Tibial nerve (tissue), 4 donors: ENCODE data around the gene TMEM253. TPM values are rescaled to one million over a fixed set of nuclear protein-coding genes. Genes with fewer than 3 reads are reported as not detected.

Experiments
- DNase-seq, 2 donors: peaks; one replicate each; pipeline ENCODE4 v3.0.0-alpha.2; 2019; ENCODE audit warnings: low spot score in 2 of 2
- H3K27ac ChIP-seq, 4 donors: fragments of 200-600 bp; sonication (generic) in 3 of 4; one replicate each; pipeline ENCODE4 v1.5.1; 2017 to 2019; ENCODE audit warnings: mild to moderate bottlenecking in 1 of 4
- H3K27me3 ChIP-seq, 2 donors: fragments of 200-600 bp; sonication (generic) in 1 of 2; one replicate each; pipeline versions ENCODE4 v1.5.1 to v1.6.0; 2017 to 2019
- H3K36me3 ChIP-seq, 3 donors: fragments of 200-600 bp; sonication (generic); one replicate each; pipeline ENCODE4 v1.5.1; 2018 to 2019
- H3K4me1 ChIP-seq, 4 donors: fragments of 200-600 bp; sonication (generic) in 3 of 4; one replicate each; pipeline ENCODE4 v1.5.1; 2017 to 2019
- H3K4me3 ChIP-seq, 4 donors: fragments of 200-600 bp; sonication (generic) in 3 of 4; one replicate each; pipeline ENCODE4 v1.5.1; 2017 to 2019; ENCODE audit warnings: mild to moderate bottlenecking in 1 of 4, moderate library complexity in 1 of 4
- H3K9me3 ChIP-seq, 4 donors: fragments of 200-600 bp; sonication (generic) in 3 of 4; one replicate each; pipeline ENCODE4 v1.5.1; 2017 to 2019
- CTCF ChIP-seq, 5 experiments: fragments of 200-600 bp in 3 of 5; fragments of 450-650 bp in 2 of 5; sonication (generic) in 3 of 5; IDR thresholded peaks; one replicate each; pipeline ENCODE4 v1.5.1; 2016 to 2019; ENCODE audit warnings: antibody characterized with exemption in 5 of 5, mild to moderate bottlenecking in 3 of 5, moderate library complexity in 2 of 5
- EP300 ChIP-seq, 2 donors: sonication (generic); formaldehyde crosslinking; IDR thresholded peaks; one replicate each; pipeline ENCODE4 v1.6.1; 2017; ENCODE audit warnings: antibody characterized with exemption in 2 of 2, mild to moderate bottlenecking in 1 of 2
- POLR2A ChIP-seq, 2 donors: fragments of 450-650 bp; IDR thresholded peaks; one replicate each; pipeline ENCODE4 v1.6.1; 2017; ENCODE audit warnings: antibody characterized with exemption in 2 of 2, mild to moderate bottlenecking in 2 of 2, moderate library complexity in 2 of 2
- WGBS, 2 donors: methylation state at CpG; one replicate each; pipeline ENCODE4 v1.1.5; 2018; 5-methylcytosine and 5-hydroxymethylcytosine counted together
- total RNA-seq, 4 donors: library from RNA; depleted of rRNA; stranded (reverse); fragments of >200 nt; gene quantifications; one replicate each; pipeline ENCODE4 v1.1.0, GENCODE V29; 2016

The TMEM253 gene
- total RNA-seq, 4 donors from 2014 or later = 0.44 to 0.63 TPM; not detected in 2

DNA sequence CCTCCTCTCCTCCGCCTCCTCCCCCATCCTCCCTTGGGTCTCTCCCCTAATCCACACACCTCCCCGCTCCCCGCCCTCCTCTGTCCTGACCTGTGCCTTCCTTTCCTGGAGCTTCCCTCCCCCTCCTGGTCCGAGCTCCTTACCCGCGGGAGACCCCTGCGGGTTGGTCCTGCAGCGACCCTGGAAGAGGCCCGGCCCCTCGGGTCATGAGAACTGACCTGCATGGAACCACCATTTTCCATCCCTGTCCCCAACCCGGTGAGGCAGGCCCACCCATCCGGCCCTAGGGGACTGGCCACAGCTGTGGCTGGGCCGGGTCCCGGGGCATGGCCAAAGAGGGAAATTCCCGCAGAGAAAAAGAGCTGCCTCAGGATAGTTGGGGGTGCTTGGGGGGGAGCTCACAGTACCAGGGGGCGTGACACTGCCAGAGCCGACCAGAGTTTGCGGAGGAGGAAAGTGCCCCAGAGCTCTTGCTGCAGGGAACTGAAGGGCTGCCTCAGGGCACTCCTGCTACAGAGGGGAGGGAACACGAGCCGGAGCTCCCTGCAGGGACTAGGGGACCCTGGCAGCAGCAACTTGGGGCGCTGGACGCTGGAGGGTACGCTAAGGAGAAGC is 30.1 kb upstream of the TMEM253 start:
- Histone ChIP-seq H3K9me3 (no peaks in the 10 kb centered on the region), H3K4me3 (peak overlapping the region; percentile 54 to 88 (median 74)), H3K27ac (peak overlapping the region; percentile 81 to 97 (median 94)), H3K36me3 (peaks cover 0 to 20% (median 0%) of the 10 kb centered on the region in 3 donors), H3K4me1 (peaks cover 0 to 61% (median 34%) of the 10 kb centered on the region in 4 donors), H3K27me3 (no peaks in the 10 kb centered on the region)
- DNase-seq = peak in 1 of 2 donors; percentile 38
- no peak for TF ChIP-seq EP300 (IDR thresholded peaks at IDR 0.05)
- TF ChIP-seq CTCF (IDR thresholded peaks at IDR 0.05) = no peak
- TF ChIP-seq POLR2A (IDR thresholded peaks at IDR 0.05) = no peak
- 0 to 1% methylated on average over 23 of the region's 23 CpGs for WGBS, 2 donors

DNA sequence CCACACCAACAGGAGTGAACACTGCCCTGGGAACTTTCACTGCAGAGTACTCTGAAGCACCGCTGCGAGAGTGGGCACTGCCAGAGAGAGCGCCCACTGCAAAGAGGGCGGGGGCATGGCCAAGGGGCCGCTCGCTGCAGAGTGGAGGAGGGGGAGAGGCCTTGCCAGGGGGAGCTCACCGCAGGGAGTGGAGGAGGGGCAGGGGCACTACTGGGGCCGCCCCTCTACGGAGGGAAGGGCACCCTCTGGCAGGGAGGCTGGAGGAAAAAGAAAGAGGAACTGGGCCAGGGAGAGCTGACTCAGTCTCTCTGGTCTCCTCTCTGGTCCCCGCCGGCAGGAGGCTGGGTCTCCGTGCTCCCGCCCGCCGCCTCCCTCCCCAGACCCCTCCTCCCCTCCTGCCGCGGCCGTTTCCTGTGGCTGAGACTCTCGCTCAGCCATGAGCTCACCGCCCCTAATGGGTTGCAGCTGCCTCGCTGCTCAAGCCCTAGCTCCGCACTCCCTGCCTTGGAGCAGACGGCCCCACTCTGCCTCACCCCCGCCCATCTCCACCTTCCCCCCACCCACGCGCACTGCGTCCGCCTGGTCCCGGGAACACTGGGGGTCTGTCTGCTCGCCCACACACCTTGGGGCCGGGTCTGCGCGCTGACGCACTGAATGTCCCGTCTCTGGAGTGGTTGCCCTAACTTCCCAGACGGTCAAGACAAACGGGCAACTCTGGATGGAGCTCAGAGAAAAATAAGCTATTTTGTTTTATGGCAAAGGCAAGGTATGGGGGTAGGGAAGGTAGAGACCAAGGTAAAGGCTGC is 29.4 kb upstream of the TMEM253 start:
- H3K27me3 ChIP-seq = no peaks in the 10 kb centered on the region
- peak; percentile 70 to 73 for DNase-seq
- no peaks in the 10 kb centered on the region for H3K9me3 ChIP-seq
- H3K27ac ChIP-seq = peak overlapping the region; percentile 81 to 97 (median 94)
- H3K4me1 ChIP-seq = peaks cover 0 to 61% (median 34%) of the 10 kb centered on the region in 4 donors
- WGBS, 2 donors = 1% methylated on average over 36 to 37 of the region's 37 CpGs
- peak overlapping the region; percentile 54 to 88 (median 74) for H3K4me3 ChIP-seq
- peaks cover 0 to 27% (median 0%) of the 10 kb centered on the region in 3 donors for H3K36me3 ChIP-seq
- TF ChIP-seq EP300 (IDR thresholded peaks at IDR 0.05) (peak in 1 of 2 donors; percentile 58), CTCF (IDR thresholded peaks at IDR 0.05) (peak in 2 of 5 experiments; percentile 10 to 11), POLR2A (IDR thresholded peaks at IDR 0.05) (peak in 1 of 2 donors; percentile 23)

GRCh38 chr14:21072031-21072473 is 28.8 kb upstream of the TMEM253 start:
- Histone ChIP-seq H3K4me1 (peaks cover 0 to 61% (median 34%) of the 10 kb centered on the region in 4 donors), H3K27ac (peak overlapping the region; percentile 81 to 97 (median 94)), H3K4me3 (peak overlapping the region; percentile 54 to 88 (median 74)), H3K9me3 (no peaks in the 10 kb centered on the region), H3K27me3 (no peaks in the 10 kb centered on the region), H3K36me3 (peaks cover 0 to 32% (median 0%) of the 10 kb centered on the region in 3 donors)
- peak in 1 of 2 donors; percentile 59 for DNase-seq
- 2 to 15% methylated on average over 4 of the region's 4 CpGs for WGBS, 2 donors
- peak in 1 of 2 donors; percentile 24 for TF ChIP-seq POLR2A (IDR thresholded peaks at IDR 0.05)
- TF ChIP-seq CTCF (IDR thresholded peaks at IDR 0.05) = no peak
- TF ChIP-seq EP300 (IDR thresholded peaks at IDR 0.05) = peak in 1 of 2 donors; percentile 40

DNA sequence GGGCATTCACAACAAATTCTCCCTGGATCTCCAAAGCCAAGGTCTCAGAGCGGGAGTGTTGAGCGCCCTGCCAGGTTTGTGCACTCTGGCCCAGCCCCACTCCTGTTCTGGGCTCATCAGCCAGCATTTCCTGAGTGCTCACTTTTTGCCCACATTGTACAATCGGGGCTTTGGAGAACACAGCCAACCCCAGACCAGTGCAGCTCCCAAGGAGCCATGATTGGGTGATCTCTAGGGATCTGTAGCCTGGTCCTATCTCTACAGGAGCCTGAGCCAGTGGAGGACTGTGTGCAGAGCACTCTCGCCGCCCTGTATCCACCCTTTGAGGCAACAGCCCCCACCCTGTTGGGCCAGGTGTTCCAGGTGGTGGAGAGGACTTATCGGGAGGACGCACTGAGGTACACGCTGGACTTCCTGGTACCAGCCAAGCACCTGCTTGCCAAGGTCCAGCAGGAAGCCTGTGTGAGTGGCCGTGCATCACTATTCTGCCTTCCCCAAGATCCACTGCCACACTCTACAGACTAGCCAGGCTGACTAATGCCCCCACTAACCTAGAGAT is 28.0 kb upstream of the TMEM253 start:
- Histone ChIP-seq H3K27ac (peak overlapping the region; percentile 81 to 97 (median 94)), H3K4me3 (no peak overlapping the region), H3K9me3 (no peaks in the 10 kb centered on the region), H3K36me3 (peaks cover 0 to 39% (median 0%) of the 10 kb centered on the region in 3 donors), H3K4me1 (peaks cover 0 to 61% (median 34%) of the 10 kb centered on the region in 4 donors), H3K27me3 (no peaks in the 10 kb centered on the region)
- DNase-seq = no peak
- TF ChIP-seq CTCF (IDR thresholded peaks at IDR 0.05) (no peak), EP300 (IDR thresholded peaks at IDR 0.05) (no peak), POLR2A (IDR thresholded peaks at IDR 0.05) (no peak)
- 73 to 77% methylated on average over 7 to 8 of the region's 9 CpGs for WGBS, 2 donors
